ENCODE results near the gene CMSS1.

The CMSS1 gene

DNA sequence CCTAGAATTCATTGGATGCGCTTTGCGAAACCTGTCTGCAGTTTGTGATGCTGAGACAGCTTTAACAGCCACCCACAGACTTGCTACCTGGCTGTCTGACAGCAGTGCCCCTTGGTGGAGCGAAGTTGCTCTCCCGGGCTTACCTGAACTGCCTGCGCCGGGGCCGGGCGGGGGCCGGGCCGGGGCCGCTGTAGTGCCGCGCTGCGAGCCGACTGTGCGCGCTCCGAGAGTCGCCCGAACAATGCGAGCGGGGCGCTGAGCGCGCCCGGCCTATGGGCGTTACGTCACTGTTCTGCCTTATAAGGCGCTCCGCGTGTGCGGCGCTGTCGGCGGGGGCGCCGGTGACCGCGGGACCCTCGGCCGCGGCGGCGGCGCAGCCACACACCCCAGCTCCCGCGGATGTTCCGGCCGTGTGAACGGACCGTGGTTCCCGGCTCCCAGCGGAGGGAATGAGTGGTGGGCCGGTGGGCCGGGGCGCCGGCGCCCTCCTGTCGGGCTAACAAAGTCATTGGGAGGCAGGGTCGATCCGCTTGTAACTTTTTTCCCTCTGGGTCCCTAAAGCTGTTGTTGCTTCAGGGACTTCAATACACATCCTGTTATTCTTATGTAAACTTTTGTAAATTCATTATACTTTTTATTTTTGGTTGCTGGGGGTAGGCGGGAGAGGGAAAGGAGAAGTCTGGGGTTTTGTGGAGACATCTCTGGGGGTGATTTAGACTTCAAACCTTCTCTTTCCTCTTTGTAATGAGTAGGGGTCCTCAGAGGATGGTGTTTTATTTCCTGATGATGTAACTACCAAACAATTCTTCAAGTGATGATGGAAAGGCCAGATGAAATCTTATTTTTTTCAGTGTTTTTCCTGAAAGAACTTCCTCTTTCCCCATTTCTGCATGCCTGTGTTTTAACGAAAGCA, 58.5 kb downstream of the CMSS1 start:
- DNase-seq, result peak; percentile 36 to 90 (median 55)

DNA sequence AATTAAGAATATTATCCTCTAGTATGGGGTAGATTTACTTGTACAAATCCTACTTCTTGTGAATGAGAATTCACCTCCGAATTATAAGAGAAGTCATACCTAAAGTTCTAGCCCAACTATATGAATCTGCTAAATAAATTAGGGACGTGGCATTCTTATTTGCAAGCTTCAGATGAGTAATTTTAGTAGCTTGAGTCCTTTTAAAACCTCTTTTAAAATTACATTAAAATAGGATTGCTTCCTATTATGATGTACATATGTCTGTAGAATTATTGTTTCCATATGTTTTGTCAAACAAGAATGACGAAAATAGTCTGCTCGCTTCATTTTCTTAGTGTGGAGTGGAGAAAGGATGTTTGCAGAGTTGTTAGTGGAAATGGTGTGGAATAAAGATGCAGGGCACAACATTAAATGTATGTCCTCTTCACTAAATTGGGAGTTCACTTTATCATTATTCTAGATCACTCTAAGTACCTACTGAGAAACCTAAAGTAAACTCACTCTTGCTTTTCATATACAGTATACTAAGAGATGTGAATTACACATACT, 59.4 kb downstream of the CMSS1 start:
- no peak for DNase-seq

GRCh38 chr3:99878005-99878404, 60.3 kb downstream of the CMSS1 start:
- DNase-seq, result peak in 1 of 5 experiments; percentile 26

GRCh38 chr3:99879275-99879674, 61.6 kb downstream of the CMSS1 start:
- no peak for DNase-seq

DNA sequence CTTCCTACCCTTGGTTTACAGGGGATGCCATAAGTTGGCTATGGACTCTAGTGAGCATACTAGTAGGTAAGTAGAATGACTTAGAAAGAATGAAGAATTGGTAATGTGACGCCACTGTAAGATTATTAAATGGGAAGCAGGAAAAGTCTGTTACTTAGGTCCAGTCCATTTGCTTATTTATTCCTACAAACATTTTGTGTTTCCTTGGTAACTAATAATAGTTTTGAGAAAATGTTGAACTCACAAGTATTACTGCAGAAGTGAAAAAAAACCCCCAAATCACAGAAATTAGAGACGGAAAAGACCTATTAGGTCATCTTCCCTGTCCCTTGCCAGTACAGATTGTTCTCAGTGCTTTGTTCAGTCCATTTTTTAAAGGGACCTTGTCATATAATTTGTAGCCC, 63.5 kb downstream of the CMSS1 start:
- DNase-seq, result no peak

GRCh38 chr3:99882436-99883137, 64.9 kb downstream of the CMSS1 start:
- no peak for DNase-seq

DNA sequence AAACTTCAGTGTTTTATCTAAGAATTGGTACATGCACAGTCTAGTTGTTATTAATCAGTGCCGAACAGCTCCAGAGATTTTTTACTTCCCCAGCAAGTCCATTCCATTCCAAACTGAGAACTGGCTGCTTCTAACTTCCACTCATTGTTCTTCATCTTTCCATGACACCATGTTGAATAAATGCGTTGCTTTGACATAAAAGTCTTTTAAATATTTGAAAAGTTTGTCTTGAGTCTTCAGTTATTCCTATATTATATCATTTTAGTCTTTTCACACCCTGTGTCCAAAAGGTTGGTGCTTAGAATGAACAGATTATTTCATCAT, 65.4 kb downstream of the CMSS1 start:
- DNase-seq, result no peak

DNA sequence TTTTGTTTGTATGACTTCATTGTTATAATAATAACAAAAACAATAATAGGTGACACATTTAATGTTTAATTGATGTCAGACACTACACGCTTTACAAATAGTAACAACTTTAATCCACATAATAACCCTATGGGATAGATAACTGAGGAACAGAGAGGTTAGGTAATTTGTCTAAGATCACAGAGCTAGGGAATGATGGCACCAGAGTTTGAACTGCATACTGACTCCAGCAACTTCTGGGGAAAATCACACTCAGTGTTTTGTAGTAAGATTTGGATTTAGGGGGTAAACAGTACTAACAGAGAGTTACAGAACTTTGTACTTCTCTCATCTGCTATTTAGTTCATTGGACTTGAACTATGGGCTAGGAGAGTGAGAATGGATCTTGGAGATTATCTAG, 66.0 kb downstream of the CMSS1 start:
- DNase-seq, result no peak

DNA sequence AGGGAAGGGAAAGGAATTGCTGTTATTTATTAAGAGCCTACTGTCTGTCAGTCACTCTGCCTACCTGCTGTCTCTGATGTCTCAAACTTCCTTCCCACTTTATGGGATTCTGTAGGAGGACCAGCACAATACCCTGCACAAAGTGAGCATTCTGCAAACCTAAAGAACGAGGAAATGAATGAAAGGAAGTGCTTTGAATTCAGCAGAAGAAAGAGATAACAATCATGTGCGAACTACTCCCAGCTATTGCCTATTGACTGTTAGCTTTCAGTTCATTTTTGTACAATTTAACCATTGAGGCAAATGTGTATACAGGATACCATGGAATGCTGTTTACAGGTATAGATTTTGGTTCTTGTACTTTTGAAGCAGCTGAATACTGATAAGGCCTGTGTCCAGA, 66.8 kb downstream of the CMSS1 start:
- peak in 1 of 5 experiments; percentile 86 for DNase-seq

DNA sequence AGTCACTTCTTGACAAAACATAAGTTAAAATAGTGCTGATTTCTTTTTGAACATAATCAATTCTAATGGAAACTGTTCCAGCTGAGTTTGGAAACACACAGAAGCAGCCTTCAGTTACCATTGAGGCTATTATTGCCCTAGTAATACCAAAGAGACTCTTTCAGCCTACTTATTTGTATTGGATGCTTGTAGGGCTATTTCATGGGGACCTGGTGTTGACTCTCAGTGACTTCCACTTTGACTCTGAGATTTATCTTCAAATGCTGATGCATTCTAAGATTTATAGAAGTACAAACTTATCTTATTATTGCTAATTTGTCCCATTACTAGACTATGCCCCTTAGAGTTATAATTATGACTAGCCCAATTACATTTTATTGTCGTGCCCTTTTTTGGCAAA, 67.4 kb downstream of the CMSS1 start:
- DNase-seq, result peak in 1 of 5 experiments; percentile 63

DNA sequence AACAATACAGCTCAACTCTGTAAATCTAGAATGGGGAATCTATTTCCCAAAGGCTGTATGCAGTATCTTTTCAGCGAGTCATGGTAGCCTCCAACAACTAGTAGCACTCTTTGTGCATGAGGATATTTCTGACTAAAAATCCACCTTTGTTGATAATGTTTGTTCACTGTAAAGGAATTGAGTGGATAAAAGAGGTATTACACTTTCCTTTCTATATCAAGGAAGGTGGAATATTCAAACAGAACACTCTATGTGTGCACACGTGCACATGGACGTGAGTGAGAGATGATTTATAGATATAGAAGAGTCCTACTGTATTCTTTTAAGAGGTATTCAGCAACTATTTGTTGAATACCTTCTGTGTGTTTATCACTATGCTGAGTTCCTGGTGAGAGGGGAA, 68.2 kb downstream of the CMSS1 start:
- no peak for DNase-seq

- DNase-seq, result no peak
These were observed 74.1 kb downstream of the CMSS1 start for GRCh38 chr3:99891610-99892285.

- peak in 1 of 5 experiments; percentile 27 for DNase-seq
These were observed 74.7 kb downstream of the CMSS1 start for GRCh38 chr3:99892332-99892731.

DNA sequence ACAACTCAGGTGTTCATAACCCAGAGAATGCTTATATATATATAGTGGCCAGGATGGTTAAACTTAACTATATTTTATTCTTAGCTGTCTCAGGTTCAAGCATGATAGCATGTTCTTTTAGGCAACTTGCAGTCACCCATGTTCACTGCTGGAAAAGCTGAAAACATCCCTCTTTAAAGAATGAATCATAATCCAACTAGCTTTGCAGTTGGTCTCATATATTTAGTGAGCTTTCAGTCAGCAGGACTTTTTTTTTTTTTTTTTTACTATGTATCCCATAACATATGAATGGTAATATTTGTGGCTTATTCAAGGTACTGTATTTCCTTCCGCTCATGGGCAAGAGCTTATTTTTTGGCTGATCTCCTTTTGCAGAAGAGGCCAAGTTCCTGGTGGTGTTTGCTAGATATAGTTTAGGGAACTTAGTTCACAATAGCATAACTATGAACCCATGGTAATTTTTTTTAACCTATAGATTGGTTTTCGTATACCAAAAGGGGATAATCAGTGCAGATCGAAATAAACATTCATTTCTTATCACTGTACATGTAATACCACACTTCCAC, 77.6 kb downstream of the CMSS1 start:
- DNase-seq, result no peak

- DNase-seq, result no peak
These were observed 78.2 kb downstream of the CMSS1 start for GRCh38 chr3:99895703-99896441.

- no peak for DNase-seq
These were observed 78.8 kb downstream of the CMSS1 start for GRCh38 chr3:99896482-99896881.

DNA sequence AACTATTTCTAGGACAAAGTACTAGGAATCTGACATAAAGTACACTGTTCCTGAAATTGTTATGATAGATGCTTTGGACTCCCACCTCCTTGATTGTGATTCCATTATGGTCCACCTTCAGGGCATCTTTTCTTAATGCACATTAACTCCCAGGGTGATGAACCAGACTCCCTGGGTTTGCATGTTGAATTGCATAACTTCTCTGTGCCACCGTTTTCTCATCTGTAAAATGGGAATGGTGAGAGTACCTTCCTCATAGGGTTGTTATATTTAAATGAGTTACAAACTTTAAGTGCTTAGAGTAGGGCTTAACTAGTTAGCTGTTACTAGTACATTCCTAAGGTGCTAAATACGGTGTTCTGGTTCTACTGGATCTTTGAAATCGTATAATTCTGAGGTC, 81.9 kb downstream of the CMSS1 start:
- DNase-seq, result no peak

DNA sequence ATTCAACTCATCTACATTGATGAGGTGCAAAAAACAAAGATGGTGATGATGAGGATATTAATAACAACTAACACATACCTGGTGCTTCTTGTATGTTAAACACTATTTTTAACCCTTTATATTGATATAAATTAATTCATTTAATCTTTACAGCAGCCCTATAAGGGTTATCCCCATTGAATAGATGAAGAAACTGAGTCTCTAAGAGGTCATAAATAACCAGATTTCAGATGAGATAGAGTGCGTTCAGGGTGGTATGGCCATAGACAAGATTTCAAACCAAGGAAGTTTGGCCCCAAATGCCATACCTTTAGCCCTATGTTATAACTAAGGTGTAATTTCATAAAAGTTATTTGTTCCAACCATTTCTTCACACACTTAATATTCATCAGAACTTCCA, 82.6 kb downstream of the CMSS1 start:
- DNase-seq, result no peak

DNA sequence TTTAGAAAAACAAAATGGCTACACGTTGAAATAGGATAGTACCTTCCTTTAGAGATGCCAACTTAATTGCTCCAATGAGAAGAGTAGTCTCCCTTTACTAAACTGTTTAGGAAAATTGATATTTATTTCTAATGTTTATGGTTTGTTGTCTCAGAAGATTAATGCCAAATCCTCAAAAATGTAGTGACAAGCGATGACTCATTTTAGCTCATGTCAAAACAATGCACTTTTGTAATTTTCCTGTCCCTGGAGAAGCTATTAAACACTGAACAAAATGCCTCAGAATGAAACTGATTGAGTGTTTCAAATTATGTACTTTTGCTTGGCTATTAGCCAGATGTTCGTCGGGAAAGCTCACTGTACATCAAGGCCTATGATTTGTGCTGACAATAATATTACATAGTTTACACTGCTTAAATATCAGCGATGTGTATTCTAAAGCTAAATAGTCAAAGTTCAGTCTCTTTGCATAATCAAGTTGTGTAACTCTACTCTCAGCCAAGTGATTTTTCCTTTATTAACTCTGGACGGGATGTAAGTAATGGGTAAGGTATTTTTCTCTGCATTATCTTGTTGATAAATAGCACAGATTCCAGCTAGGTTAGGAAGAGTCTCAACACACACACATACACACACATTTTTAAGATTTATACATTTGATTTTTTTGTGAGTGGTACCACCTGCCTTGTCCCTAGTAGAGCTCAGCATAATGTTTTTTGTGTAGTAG, 83.7 kb downstream of the CMSS1 start:
- DNase-seq, result peak in 1 of 5 experiments; percentile 29

GRCh38 chr3:99902091-99902490, 84.4 kb downstream of the CMSS1 start:
- no peak for DNase-seq

DNA sequence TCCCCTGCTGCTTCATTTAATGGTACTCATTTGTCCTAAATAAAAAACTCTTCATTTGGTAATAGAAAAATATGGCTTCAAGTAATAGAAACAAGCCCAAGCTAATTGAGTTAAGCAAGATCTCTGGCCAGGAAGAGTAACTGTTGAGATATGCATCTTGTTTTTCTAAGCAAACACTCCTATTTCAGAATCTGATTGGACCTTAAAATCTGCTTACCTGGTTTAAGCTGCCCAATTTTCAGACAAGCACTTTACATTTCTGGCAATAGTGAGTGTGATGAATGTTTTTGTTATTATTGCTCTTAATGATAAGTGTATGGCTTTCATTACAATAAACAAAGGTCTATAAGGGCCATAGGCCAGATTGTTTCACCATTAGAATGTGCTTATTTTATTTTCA, 86.2 kb downstream of the CMSS1 start:
- peak in 1 of 5 experiments; percentile 37 for DNase-seq
